Skeletal muscle cell (primary cell): ENCODE results near the gene BAG3.

Experiments used
- DNase-seq: peaks from one replicate; pipeline ENCODE4 v3.0.0-alpha.2; 2010; ENCODE audit warnings: low read depth
- H3K4me3 ChIP-seq: 2 replicates; pipeline ENCODE4 v1.5.1; 2011; ENCODE audit warnings: low read depth, mild to moderate bottlenecking, control low read depth, low read length, moderate library complexity

The BAG3 gene

DNA sequence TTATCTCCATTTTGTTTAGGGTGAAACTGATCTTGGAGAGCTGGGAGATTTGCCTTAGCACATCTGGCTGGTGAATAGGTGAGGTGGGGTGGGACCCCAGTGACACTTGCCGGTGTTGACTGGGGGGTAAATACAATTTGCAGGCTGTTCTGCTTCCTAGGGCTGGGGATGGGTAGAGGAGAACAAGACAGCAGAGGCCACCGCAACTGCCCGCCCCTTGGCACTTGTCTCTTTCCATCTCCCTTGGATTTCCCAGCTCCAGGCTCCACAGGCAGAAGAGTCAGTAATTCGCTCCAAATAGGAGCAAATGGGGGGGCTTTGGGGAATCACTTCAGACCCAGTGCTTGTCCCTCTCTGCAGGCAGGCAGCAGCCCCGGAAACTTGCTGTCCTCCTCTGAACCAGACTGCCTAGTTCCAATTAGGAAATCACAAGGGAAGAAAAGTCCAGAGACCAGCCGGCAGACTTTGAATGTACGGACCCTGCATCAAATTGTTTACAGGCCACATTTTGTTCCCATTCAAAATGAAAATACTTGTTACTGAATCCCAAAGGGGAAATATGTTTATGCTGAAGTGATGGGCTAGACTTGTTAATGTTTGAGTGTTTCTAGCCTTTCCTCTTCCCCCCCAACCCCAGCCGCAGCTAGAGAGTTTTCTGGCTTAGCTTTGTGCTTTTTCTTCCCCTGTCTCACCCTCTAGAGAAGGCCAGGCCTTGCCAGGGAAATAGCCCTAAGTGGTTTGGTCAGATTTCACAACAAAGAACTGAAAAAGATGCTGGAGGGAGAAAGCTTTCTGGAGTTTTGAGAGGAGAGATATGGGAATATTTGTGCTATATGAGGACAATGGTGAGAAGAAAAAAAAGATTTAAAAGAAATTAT, 64.7 kb downstream of the BAG3 start:
- no peak for DNase-seq
- no peak overlapping the region for H3K4me3 ChIP-seq

GRCh38 chr10:119723161-119723560, 72.0 kb downstream of the BAG3 start:
- H3K4me3 ChIP-seq = no peak overlapping the region
- no peak for DNase-seq

DNA sequence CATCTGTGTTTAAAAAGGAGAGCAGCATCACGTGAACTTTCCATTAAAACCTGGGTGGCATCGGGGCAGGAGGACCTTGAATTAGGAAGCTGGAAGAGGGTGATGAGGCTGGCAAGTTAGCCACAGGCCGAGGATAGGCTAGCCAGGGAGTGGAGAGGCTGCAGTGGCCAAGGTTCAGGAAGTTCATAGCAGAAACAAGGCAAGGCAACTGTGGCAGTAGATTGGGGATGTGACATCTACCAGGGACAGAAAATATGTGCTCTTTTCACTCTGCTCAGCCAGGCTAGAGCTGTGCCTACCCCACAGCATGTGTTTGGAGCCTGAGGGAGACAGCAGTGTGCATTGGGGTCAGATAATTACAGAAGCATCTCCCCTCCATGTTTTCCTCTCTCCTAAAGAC, 72.4 kb downstream of the BAG3 start:
- DNase-seq = no peak
- H3K4me3 ChIP-seq = no peak overlapping the region

- peak overlapping the region; percentile 63 for H3K4me3 ChIP-seq
- DNase-seq = no peak
Observed at GRCh38 chr10:119724593-119725516, 73.7 kb downstream of the BAG3 start.

DNA sequence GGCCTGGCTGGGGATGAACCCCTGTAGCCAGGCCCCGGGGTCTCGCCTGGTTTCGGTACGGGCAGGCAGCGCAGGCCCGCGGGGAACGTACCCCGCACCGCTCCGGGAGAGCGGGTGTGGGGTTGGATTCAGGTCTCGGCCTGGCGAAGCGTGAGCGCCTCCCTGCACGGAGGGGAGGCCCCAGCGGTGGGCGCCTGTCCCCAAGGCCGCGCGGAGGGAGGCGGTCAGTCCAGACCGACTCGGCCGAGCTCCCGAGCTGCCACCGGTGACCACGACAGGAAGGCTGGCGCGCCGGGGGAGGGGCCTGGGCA, 74.3 kb downstream of the BAG3 start:
- H3K4me3 ChIP-seq = peak overlapping the region; percentile 63
- no peak for DNase-seq

- peak within 1 kb of the TSS; percentile 63 for H3K4me3 ChIP-seq
- DNase-seq = peak; percentile 92
Observed at GRCh38 chr10:119725828-119726675, 74.9 kb downstream of the BAG3 start, which contains the start of gene INPP5F. TSS of gene INPP5F (plus strand) at chr10:119726050. CDS start at chr10:119726263, 213 bp downstream.

GRCh38 chr10:119726676-119727261, 75.6 kb downstream of the BAG3 start:
- H3K4me3 ChIP-seq = peak overlapping the region; percentile 63
- DNase-seq = no peak
